HUES6 (cell line): ENCODE measurements around the gene TAAR5.
"Not testable (repeated sequence)": the region's sequence is repeated elsewhere in the genome, so short reads cannot be mapped to it uniquely, and the experiment has no call there.

ENCODE experiments used
- H3K27ac ChIP-seq: 2 replicates; pipeline ENCODE4 v1.7.0; 2013; ENCODE audit warnings: low read depth, mild to moderate bottlenecking, low read length, inconsistent platforms
- H3K27me3 ChIP-seq: 2 replicates; pipeline ENCODE4 v1.6.1; 2013; ENCODE audit warnings: low read length; ENCODE audit not compliant: control insufficient read depth, insufficient read depth
- H3K36me3 ChIP-seq: 2 replicates; pipeline ENCODE4 v1.6.1; 2013; ENCODE audit warnings: low read length; ENCODE audit not compliant: control insufficient read depth, insufficient read depth
- H3K4me1 ChIP-seq: 2 replicates; pipeline ENCODE4 v1.6.1; 2013; ENCODE audit warnings: low read length; ENCODE audit not compliant: control insufficient read depth, insufficient read depth
- H3K4me3 ChIP-seq: 2 replicates; pipeline ENCODE4 v1.5.1; 2013; ENCODE audit warnings: low read depth, low read length
- H3K9ac ChIP-seq: one replicate; pipeline ENCODE4 v1.6.1; 2013; ENCODE audit warnings: mild to moderate bottlenecking, low read length
- H3K9me3 ChIP-seq: 2 replicates; pipeline ENCODE4 v1.6.1; 2013; ENCODE audit warnings: low read depth, low read length; ENCODE audit not compliant: control insufficient read depth, insufficient read depth

Gene TAAR5

GRCh38 chr6:132589454-132589853 lies at the start of gene TAAR5:
TSS of gene TAAR5 (minus strand) at chr6:132589741. CDS start at chr6:132589686, 55 bp downstream.
- Histone ChIP-seq H3K36me3 (no peaks in the 10 kb centered on the region), H3K4me1 (no peaks in the 10 kb centered on the region), H3K4me3 (no peak within 1 kb of the TSS), H3K9me3 (no peaks in the 10 kb centered on the region), H3K9ac (no peak within 1 kb of the TSS), H3K27ac (no peak within 1 kb of the TSS), H3K27me3 (no peaks in the 10 kb centered on the region)

- H3K27me3 ChIP-seq, H3K9ac ChIP-seq, H3K4me3 ChIP-seq, H3K27ac ChIP-seq, H3K36me3 ChIP-seq, H3K9me3 ChIP-seq, H3K4me1 ChIP-seq: not testable (repeated sequence)
Measured at GRCh38 chr6:132637135-132637534, 47.6 kb upstream of the TAAR5 start.

- not testable (repeated sequence) for H3K36me3 ChIP-seq, H3K9ac ChIP-seq, H3K9me3 ChIP-seq
Measured at GRCh38 chr6:132635906-132636305, 46.4 kb upstream of the TAAR5 start.

GRCh38 chr6:132635288-132635687 lies 45.7 kb upstream of the TAAR5 start:
- not testable (repeated sequence) for H3K9me3 ChIP-seq, H3K27ac ChIP-seq, H3K9ac ChIP-seq, H3K4me1 ChIP-seq, H3K36me3 ChIP-seq, H3K4me3 ChIP-seq, H3K27me3 ChIP-seq

More at GRCh38 chr6:132635906-132636305, 46.4 kb upstream of the TAAR5 start:
- H3K4me3 ChIP-seq, H3K4me1 ChIP-seq, H3K27ac ChIP-seq, H3K27me3 ChIP-seq: not testable (repeated sequence)

- Histone ChIP-seq H3K9ac (no peak overlapping the region), H3K4me3 (no peak overlapping the region), H3K27me3 (no peaks in the 10 kb centered on the region), H3K9me3 (no peaks in the 10 kb centered on the region), H3K36me3 (no peaks in the 10 kb centered on the region), H3K4me1 (no peaks in the 10 kb centered on the region; the same call in 1 of the 2 replicates), H3K27ac (no peak overlapping the region)
Measured at GRCh38 chr6:132634796-132635195, 45.3 kb upstream of the TAAR5 start.

GRCh38 chr6:132633362-132633761 lies 43.8 kb upstream of the TAAR5 start:
- H3K27me3 ChIP-seq, result no peaks in the 10 kb centered on the region
- no peaks in the 10 kb centered on the region for H3K36me3 ChIP-seq
- H3K9me3 ChIP-seq, result no peaks in the 10 kb centered on the region
- H3K4me3 ChIP-seq, result no peak overlapping the region
- no peak overlapping the region for H3K9ac ChIP-seq
- no peaks in the 10 kb centered on the region; the same call in 1 of the 2 replicates for H3K4me1 ChIP-seq
- no peak overlapping the region for H3K27ac ChIP-seq

- Histone ChIP-seq H3K9me3 (no peaks in the 10 kb centered on the region), H3K4me1 (no peaks in the 10 kb centered on the region)
Measured at GRCh38 chr6:132624175-132624574, 34.6 kb upstream of the TAAR5 start, which contains the start of gene TAAR2. TSS of gene TAAR2 (minus strand) at chr6:132624275. CDS start at chr6:132624275, 0 bp downstream.

GRCh38 chr6:132623106-132623845 lies 33.7 kb upstream of the TAAR5 start:
- no peak overlapping the region for H3K9ac ChIP-seq
- no peaks in the 10 kb centered on the region for H3K27me3 ChIP-seq
- H3K4me1 ChIP-seq, result no peaks in the 10 kb centered on the region
- H3K36me3 ChIP-seq, result no peaks in the 10 kb centered on the region
- no peak overlapping the region for H3K27ac ChIP-seq
- H3K9me3 ChIP-seq, result no peaks in the 10 kb centered on the region
- H3K4me3 ChIP-seq, result no peak overlapping the region

More at GRCh38 chr6:132624175-132624574, 34.6 kb upstream of the TAAR5 start, which contains the start of gene TAAR2:
- no peak within 1 kb of the TSS for H3K9ac ChIP-seq
- H3K27ac ChIP-seq, result no peak within 1 kb of the TSS
- H3K36me3 ChIP-seq, result no peaks in the 10 kb centered on the region
- no peaks in the 10 kb centered on the region for H3K27me3 ChIP-seq
- no peak within 1 kb of the TSS for H3K4me3 ChIP-seq

GRCh38 chr6:132616677-132617076 lies 27.1 kb upstream of the TAAR5 start:
- H3K36me3 ChIP-seq, result no peaks in the 10 kb centered on the region
- no peaks in the 10 kb centered on the region; the same call in 1 of the 2 replicates for H3K4me1 ChIP-seq
- H3K9ac ChIP-seq, result no peak overlapping the region
- H3K27me3 ChIP-seq, result no peaks in the 10 kb centered on the region
- H3K4me3 ChIP-seq, result no peak overlapping the region
- H3K9me3 ChIP-seq, result no peaks in the 10 kb centered on the region
- no peak overlapping the region for H3K27ac ChIP-seq

GRCh38 chr6:132614554-132614953 lies 25.0 kb upstream of the TAAR5 start:
- Histone ChIP-seq H3K9me3 (no peaks in the 10 kb centered on the region), H3K27ac (no peak overlapping the region), H3K4me1 (no peaks in the 10 kb centered on the region; the same call in 1 of the 2 replicates), H3K27me3 (no peaks in the 10 kb centered on the region), H3K36me3 (no peaks in the 10 kb centered on the region), H3K9ac (no peak overlapping the region), H3K4me3 (no peak overlapping the region)

- Histone ChIP-seq H3K9me3 (no peaks in the 10 kb centered on the region), H3K4me3 (no peak overlapping the region), H3K36me3 (no peaks in the 10 kb centered on the region), H3K4me1 (no peaks in the 10 kb centered on the region; the same call in 1 of the 2 replicates), H3K9ac (no peak overlapping the region), H3K27ac (no peak overlapping the region), H3K27me3 (no peaks in the 10 kb centered on the region)
Measured at GRCh38 chr6:132612449-132613108, 23.0 kb upstream of the TAAR5 start.
